ENCODE data around the gene PLAAT5. TPM values are rescaled to one million over a fixed set of nuclear protein-coding genes. Genes with fewer than 3 reads are reported as not detected.

PLAAT5 gene
- total and polyA plus RNA-seq, 8 donors, result 1.6 to 11.0 (median 7.6) TPM

DNA sequence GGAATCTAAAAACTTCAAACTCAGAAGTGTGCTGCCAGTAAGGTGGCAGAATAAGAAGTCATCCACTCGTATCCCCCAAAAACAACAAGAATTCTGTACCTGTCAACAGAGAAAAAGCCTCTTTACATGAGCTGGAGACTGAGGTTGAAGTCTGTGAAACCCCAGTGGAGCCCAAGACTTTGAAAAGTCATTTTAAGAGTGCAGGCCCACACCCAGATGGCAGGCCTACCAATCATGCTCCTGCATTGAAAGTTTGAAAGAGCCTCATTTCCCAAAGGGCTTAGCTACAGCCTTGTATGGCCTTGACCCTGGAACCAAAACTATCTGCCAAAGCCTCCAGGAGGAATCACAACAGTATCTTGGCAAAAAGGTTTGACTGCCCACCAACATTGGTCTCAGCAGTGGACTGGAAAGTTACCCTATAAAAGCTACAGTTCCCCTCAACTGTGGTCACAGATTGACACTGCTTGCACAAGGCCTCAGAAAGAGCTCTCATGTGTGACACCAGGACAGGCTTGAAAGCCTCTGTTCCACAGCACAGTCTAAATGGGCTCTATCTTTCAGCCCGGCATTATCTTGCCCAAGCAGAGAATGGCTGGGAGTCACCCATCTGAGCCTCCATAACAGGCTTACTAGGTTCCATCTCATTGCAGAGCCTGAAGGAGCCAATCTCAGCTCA lies 73.7 kb downstream of the PLAAT5 start:
- 93 to 94% methylated on average over 2 of the region's 2 CpGs for WGBS, 2 donors
- ATAC-seq, result no peak

More for the DNA sequence above, 73.7 kb downstream of the PLAAT5 start:
- Histone ChIP-seq H3K9me3 (no peaks in the 10 kb centered on the region), H3K36me3 (no peaks in the 10 kb centered on the region), H3K4me1 (no peaks in the 10 kb centered on the region), H3K27ac (no peak overlapping the region), H3K4me3 (no peak overlapping the region), H3K27me3 (no peaks in the 10 kb centered on the region)
- TF ChIP-seq, protein P1, sequence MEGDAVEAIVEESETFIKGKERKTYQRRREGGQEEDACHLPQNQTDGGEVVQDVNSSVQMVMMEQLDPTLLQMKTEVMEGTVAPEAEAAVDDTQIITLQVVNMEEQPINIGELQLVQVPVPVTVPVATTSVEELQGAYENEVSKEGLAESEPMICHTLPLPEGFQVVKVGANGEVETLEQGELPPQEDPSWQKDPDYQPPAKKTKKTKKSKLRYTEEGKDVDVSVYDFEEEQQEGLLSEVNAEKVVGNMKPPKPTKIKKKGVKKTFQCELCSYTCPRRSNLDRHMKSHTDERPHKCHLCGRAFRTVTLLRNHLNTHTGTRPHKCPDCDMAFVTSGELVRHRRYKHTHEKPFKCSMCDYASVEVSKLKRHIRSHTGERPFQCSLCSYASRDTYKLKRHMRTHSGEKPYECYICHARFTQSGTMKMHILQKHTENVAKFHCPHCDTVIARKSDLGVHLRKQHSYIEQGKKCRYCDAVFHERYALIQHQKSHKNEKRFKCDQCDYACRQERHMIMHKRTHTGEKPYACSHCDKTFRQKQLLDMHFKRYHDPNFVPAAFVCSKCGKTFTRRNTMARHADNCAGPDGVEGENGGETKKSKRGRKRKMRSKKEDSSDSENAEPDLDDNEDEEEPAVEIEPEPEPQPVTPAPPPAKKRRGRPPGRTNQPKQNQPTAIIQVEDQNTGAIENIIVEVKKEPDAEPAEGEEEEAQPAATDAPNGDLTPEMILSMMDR (IDR thresholded peaks at IDR 0.05), result no peak
- no peak for DNase-seq
- intact Hi-C loops (cut with DNase I), result no loop called here
- no peak for FAIRE-seq

Other genes with a start within 250 kb of the PLAAT5 start
- gene SLC22A25, start 247.6 kb downstream of the PLAAT5 start, total RNA-seq, result not detected
- not detected for gene SLC22A25, start 247.6 kb downstream of the PLAAT5 start, polyA plus RNA-seq
- under 1 TPM in 4 of 6 donors, not detected in 2; 0.12 to 0.44 (median 0.20) TPM for gene SLC22A9, start 121.4 kb downstream of the PLAAT5 start, total RNA-seq
- under 1 TPM in 1 of 2 donors, not detected in 1; 0.26 TPM for gene SLC22A9, start 121.4 kb downstream of the PLAAT5 start, polyA plus RNA-seq
- 1 to 10 TPM in 2 of 6 donors, under 1 TPM in 2, not detected in 2; 0.13 to 1.4 (median 0.79) TPM for gene LGALS12, start 14.9 kb upstream of the PLAAT5 start, total RNA-seq
- gene LGALS12, start 14.9 kb upstream of the PLAAT5 start, polyA plus RNA-seq, result 1 to 10 TPM in 1 of 2 donors, under 1 TPM in 1; 0.21 to 2.1 TPM
- 10 to 100 TPM in 2 of 6 donors, 1 to 10 TPM in 4; 3.3 to 32.4 (median 5.7) TPM for gene PLAAT4, start 45.6 kb upstream of the PLAAT5 start, total RNA-seq
- gene PLAAT4, start 45.6 kb upstream of the PLAAT5 start, polyA plus RNA-seq, result 10 to 100 TPM; 13.5 to 16.2 TPM
- gene PLAAT2, start 72.2 kb upstream of the PLAAT5 start, total RNA-seq, result not detected
- gene PLAAT2, start 72.2 kb upstream of the PLAAT5 start, polyA plus RNA-seq, result under 1 TPM in 1 of 2 donors, not detected in 1; 0.26 TPM
- 10 to 100 TPM; 15.2 to 36.0 (median 19.1) TPM for gene PLAAT3, start 123.3 kb upstream of the PLAAT5 start, total RNA-seq
- 10 to 100 TPM; 26.7 to 30.6 TPM for gene PLAAT3, start 123.3 kb upstream of the PLAAT5 start, polyA plus RNA-seq
- gene ATL3, start 180.2 kb upstream of the PLAAT5 start, total RNA-seq, result 10 to 100 TPM; 23.5 to 40.7 (median 29.4) TPM
- gene ATL3, start 180.2 kb upstream of the PLAAT5 start, polyA plus RNA-seq, result 1 to 10 TPM; 6.1 to 6.9 TPM
- 10 to 100 TPM; 51.2 to 74.9 (median 63.9) TPM for gene RTN3, start 190.3 kb upstream of the PLAAT5 start, total RNA-seq
- 10 to 100 TPM; 40.2 to 79.6 TPM for gene RTN3, start 190.3 kb upstream of the PLAAT5 start, polyA plus RNA-seq